Activated CD8-positive, alpha-beta memory T cell treated with anti-CD3 and anti-CD28 coated beads, Interleukin-2, amount 50 U/mL, for 24 hours (primary cell): ENCODE results near the gene HSD11B1.

Source experiments
- DNase-seq: peaks from one replicate; pipeline ENCODE4 v3.0.0-alpha.2; 2020; ENCODE audit errors: extremely low read depth

The HSD11B1 gene

GRCh38 chr1:209727286-209727685 lies 22.6 kb downstream of the HSD11B1 start:
- DNase-seq = no peak

- no peak for DNase-seq
Observed at GRCh38 chr1:209727785-209728184, 23.1 kb downstream of the HSD11B1 start.

- DNase-seq = no peak
Observed at GRCh38 chr1:209728466-209728865, 23.8 kb downstream of the HSD11B1 start.

GRCh38 chr1:209729436-209729835 lies 24.8 kb downstream of the HSD11B1 start:
- DNase-seq = no peak

GRCh38 chr1:209732725-209733124 lies 28.1 kb downstream of the HSD11B1 start:
- DNase-seq = no peak

- DNase-seq = no peak
Observed at GRCh38 chr1:209733409-209734192, 29.0 kb downstream of the HSD11B1 start.

- no peak for DNase-seq
Observed at GRCh38 chr1:209736490-209737117, 32.0 kb downstream of the HSD11B1 start.

GRCh38 chr1:209737118-209737505 lies 32.5 kb downstream of the HSD11B1 start:
- no peak for DNase-seq

- DNase-seq = no peak
Observed at GRCh38 chr1:209738270-209738669, 33.6 kb downstream of the HSD11B1 start.

GRCh38 chr1:209741193-209741592 lies 36.5 kb downstream of the HSD11B1 start:
- no peak for DNase-seq

- no peak for DNase-seq
Observed at GRCh38 chr1:209741889-209742288, 37.2 kb downstream of the HSD11B1 start.

- no peak for DNase-seq
Observed at GRCh38 chr1:209742409-209743144, 37.9 kb downstream of the HSD11B1 start.

- no peak for DNase-seq
Observed at GRCh38 chr1:209743145-209743482, 38.5 kb downstream of the HSD11B1 start.

GRCh38 chr1:209746451-209747165 lies 42.0 kb downstream of the HSD11B1 start:
- DNase-seq = no peak

- DNase-seq = peak; percentile 66
Observed at GRCh38 chr1:209747580-209748262, 43.1 kb downstream of the HSD11B1 start.

GRCh38 chr1:209748620-209749019 lies 44.0 kb downstream of the HSD11B1 start:
- no peak for DNase-seq

- no peak for DNase-seq
Observed at GRCh38 chr1:209749205-209749604, 44.6 kb downstream of the HSD11B1 start.

GRCh38 chr1:209749670-209750323 lies 45.2 kb downstream of the HSD11B1 start:
- no peak for DNase-seq

GRCh38 chr1:209751627-209752231 lies 47.1 kb downstream of the HSD11B1 start:
- DNase-seq = no peak

GRCh38 chr1:209752890-209753289 lies 48.2 kb downstream of the HSD11B1 start:
- DNase-seq = no peak

GRCh38 chr1:209755256-209755655 lies 50.6 kb downstream of the HSD11B1 start:
- DNase-seq = no peak
